GM10266 (cell line): ENCODE measurements around the gene PALMD.

Source experiments
- DNase-seq: peaks from one replicate; pipeline ENCODE4 v3.0.0; 2012; ENCODE audit errors: extremely low spot score
- CTCF ChIP-seq: IDR thresholded peaks from 2 replicates; pipeline ENCODE4 v1.5.1; 2012; ENCODE audit warnings: mild to moderate bottlenecking, low read depth; ENCODE audit not compliant: control insufficient read depth, insufficient read depth; ENCODE audit errors: missing control alignments

Gene PALMD

GRCh38 chr1:99691175-99691574, 45.3 kb downstream of the PALMD start:
- DNase-seq: no peak
- TF ChIP-seq CTCF: no peak

- DNase-seq: no peak
- TF ChIP-seq CTCF: no peak
These were observed 50.7 kb downstream of the PALMD start for GRCh38 chr1:99696616-99697015.

GRCh38 chr1:99697580-99697979, 51.7 kb downstream of the PALMD start:
- no peak for DNase-seq
- no peak for TF ChIP-seq CTCF

- no peak for TF ChIP-seq CTCF
- no peak for DNase-seq
These were observed 54.1 kb downstream of the PALMD start for GRCh38 chr1:99700020-99700419.

GRCh38 chr1:99702221-99702620, 56.3 kb downstream of the PALMD start:
- no peak for TF ChIP-seq CTCF
- DNase-seq: no peak

- TF ChIP-seq CTCF: no peak
- no peak for DNase-seq
These were observed 58.5 kb downstream of the PALMD start for GRCh38 chr1:99704356-99704816.

GRCh38 chr1:99705385-99705784, 59.5 kb downstream of the PALMD start:
- TF ChIP-seq CTCF: no peak
- DNase-seq: no peak
